B cell (primary cell): ENCODE data around the gene TBC1D32. TPM values are rescaled to one million over a fixed set of nuclear protein-coding genes. Genes with fewer than 3 reads are reported as not detected.
"Not testable (repeated sequence)": the region's sequence is repeated elsewhere in the genome, so short reads cannot be mapped to it uniquely, and the experiment has no call there.

ENCODE experiments used
- ATAC-seq: fragments of 200-7000 bp; cut with Tn5 transposase; one replicate; pipeline ENCODE4 v1.10.0; 2021; ENCODE audit warnings: low read depth, mild to moderate bottlenecking, moderate number of reproducible peaks, moderate library complexity
- CTCF ChIA-PET: fragments of 350-600 bp; sonication (Branson Sonifier 250); formaldehyde crosslinking; loops from one replicate; lab custom pipeline; 2021; ENCODE audit warnings: antibody characterized with exemption, inconsistent platforms; lab: Charles Lee
- POLR2A ChIA-PET: fragments of 350-600 bp; sonication (Branson Sonifier 250); formaldehyde crosslinking; loops from one replicate; lab custom pipeline; 2021; ENCODE audit warnings: antibody characterized with exemption; lab: Charles Lee
- DNase-seq: peaks from one replicate; pipeline ENCODE4 v3.0.0; 2013
- H2AFZ ChIP-seq: 2 replicates; pipeline ENCODE4 v1.6.1; 2012; ENCODE audit warnings: mild to moderate bottlenecking, low read depth, low read length; ENCODE audit not compliant: insufficient read depth, poor library complexity, severe bottlenecking
- H3K27ac ChIP-seq, 2 donors: 1 replicate in 1 of 2; 2 replicates in 1 of 2; pipeline ENCODE4 v1.5.1; 2012 to 2013; ENCODE audit warnings: low read length in 2 of 2, mild to moderate bottlenecking in 2 of 2, moderate library complexity in 1 of 2
- H3K27me3 ChIP-seq, 4 experiments: fragments of 200-600 bp in 1 of 4; sonication (generic) in 1 of 4; replicated peaks in 1 of 4; 1 replicate in 2 of 4; 2 replicates in 2 of 4; pipeline versions ENCODE4 v1.6.1 to v1.7.0; 2013 to 2016; ENCODE audit warnings: low read length in 3 of 4, mild to moderate bottlenecking in 2 of 4, mixed read lengths in 1 of 4, moderate library complexity in 1 of 4; ENCODE audit not compliant: insufficient read depth in 4 of 4, control insufficient read depth in 3 of 4; ENCODE audit errors: control extremely low read depth in 1 of 4
- H3K36me3 ChIP-seq, 2 experiments: replicated peaks in 1 of 2; 1 replicate in 1 of 2; 2 replicates in 1 of 2; pipeline versions ENCODE4 v1.6.1 to v1.7.1; 2013; ENCODE audit warnings: low read length in 1 of 2; ENCODE audit not compliant: insufficient read depth in 2 of 2, control insufficient read depth in 1 of 2; ENCODE audit errors: control extremely low read depth in 1 of 2, extremely low read depth in 1 of 2
- H3K4me1 ChIP-seq, 2 donors: fragments of 200-600 bp in 1 of 2; sonication (generic) in 1 of 2; 1 replicate in 1 of 2; 2 replicates in 1 of 2; pipeline versions ENCODE4 v1.5.1 to v1.6.1; 2013 to 2017; ENCODE audit warnings: low read length in 2 of 2; ENCODE audit not compliant: control insufficient read depth in 2 of 2, insufficient read depth in 2 of 2
- H3K4me2 ChIP-seq: replicated peaks from 2 replicates; pipeline ENCODE3; 2012; ENCODE audit warnings: mild to moderate bottlenecking, low read depth, low read length; ENCODE audit not compliant: poor library complexity, severe bottlenecking
- H3K4me3 ChIP-seq, 5 experiments: fragments of 200-600 bp in 1 of 5; sonication (generic) in 1 of 5; 1 replicate in 3 of 5; 2 replicates in 2 of 5; pipeline versions ENCODE4 v1.5.1 to v1.7.0; 2011 to 2016; ENCODE audit warnings: low read length in 4 of 5, mild to moderate bottlenecking in 4 of 5, low read depth in 2 of 5, control low read depth in 1 of 5, moderate library complexity in 1 of 5; ENCODE audit not compliant: insufficient read depth in 1 of 5; ENCODE audit errors: control extremely low read depth in 1 of 5, extremely low read depth in 1 of 5
- H3K79me2 ChIP-seq: fragments of 200-600 bp; sonication (generic); one replicate; pipeline ENCODE4 v1.6.0; 2016; ENCODE audit warnings: low read length; ENCODE audit not compliant: control insufficient read depth, insufficient read depth
- H3K9ac ChIP-seq: fragments of 200-600 bp; sonication (generic); 2 replicates; pipeline ENCODE4 v1.6.1; 2017; ENCODE audit warnings: mild to moderate bottlenecking, low read length, moderate library complexity
- H3K9me3 ChIP-seq, 3 donors: one replicate each; pipeline versions ENCODE4 v1.6.1 to v1.7.1; 2013; ENCODE audit warnings: low read length in 2 of 3; ENCODE audit not compliant: control insufficient read depth in 2 of 3, insufficient read depth in 1 of 3; ENCODE audit errors: control extremely low read depth in 1 of 3
- H4K20me1 ChIP-seq: 2 replicates; pipeline ENCODE4 v1.6.0; 2012; ENCODE audit warnings: mild to moderate bottlenecking, low read length; ENCODE audit not compliant: insufficient read depth, control insufficient read depth, poor library complexity, severe bottlenecking
- H3K27ac Mint-ChIP-seq: one replicate; pipeline ENCODE4 v1.8.0; 2021; ENCODE audit warnings: mixed read lengths
- H3K27me3 Mint-ChIP-seq: one replicate; pipeline ENCODE4 v1.8.0; 2021; ENCODE audit warnings: mixed read lengths
- H3K4me1 Mint-ChIP-seq: one replicate; pipeline ENCODE4 v1.8.0; 2021; ENCODE audit warnings: mixed read lengths
- H3K4me3 Mint-ChIP-seq: one replicate; pipeline ENCODE4 v1.8.0; 2021; ENCODE audit warnings: mixed read lengths
- H3K9me3 Mint-ChIP-seq: one replicate; pipeline ENCODE4 v1.8.0; 2022; ENCODE audit warnings: mixed read lengths; ENCODE audit not compliant: insufficient read depth
- CTCF ChIP-seq: fragments of 200-600 bp; IDR thresholded peaks from one replicate; pipeline ENCODE4 v1.8.0; 2022; ENCODE audit warnings: antibody characterized with exemption, mild to moderate bottlenecking
- EZH2 ChIP-seq: IDR thresholded peaks from 2 replicates; pipeline ENCODE4 v1.6.1; 2012; ENCODE audit warnings: borderline replicate concordance, low read depth, mild to moderate bottlenecking, moderate library complexity, low read length; ENCODE audit not compliant: insufficient read depth, poor library complexity, severe bottlenecking
- WGBS: methylation state at CpG from one replicate; pipeline ENCODE4 v1.1.5; 2013; ENCODE audit warnings: missing lambda C conversion rate; ENCODE audit not compliant: insufficient coverage; 5-methylcytosine and 5-hydroxymethylcytosine counted together
- intact Hi-C: fragments of 100-400 bp; cut with micrococcal nuclease; formaldehyde crosslinking; loops from one replicate; pipeline ENCODE4 v1.10.0; 2022
- polyA plus RNA-seq: library from polyadenylated mRNA; depleted of rRNA; stranded (reverse); fragments of >200 nt; gene quantifications from 2 replicates; pipeline ENCODE4 v1.2.3, GENCODE V29; 2012
- total RNA-seq, 2 donors: library from RNA; stranded (reverse); fragments of 120-200 nt in 1 of 2; gene quantifications; 1 replicate in 1 of 2; 2 replicates in 1 of 2; pipeline versions ENCODE4 v1.2.3 to v1.2.4, GENCODE V29; 2013 to 2022

Gene TBC1D32
- total and polyA plus RNA-seq, 2 donors (not counting 1 experiment from before 2014, with no cell fraction given): 9.0 to 20.9 TPM

- Histone ChIP-seq H3K79me2 (no peaks in the 10 kb centered on the region), H3K27me3 (no peaks in the 10 kb centered on the region), H3K27ac (no peak overlapping the region), H3K9ac (no peak overlapping the region), H3K4me2 (no peak overlapping the region), H2AFZ (no peak overlapping the region), H3K36me3 (no peaks in the 10 kb centered on the region), H3K4me1 (no peaks in the 10 kb centered on the region), H3K9me3 (no peaks in the 10 kb centered on the region), H3K4me3 (no peak overlapping the region), H4K20me1 (no peaks in the 10 kb centered on the region)
- Mint-ChIP-seq H3K27me3 (no peaks in the 10 kb centered on the region), H3K9me3 (no peaks in the 10 kb centered on the region), H3K27ac (no peak overlapping the region), H3K4me3 (no peak overlapping the region), H3K4me1 (no peaks in the 10 kb centered on the region)
- ChIA-PET CTCF (no interaction called here), POLR2A (no interaction called here)
- TF ChIP-seq CTCF (no peak), EZH2 (no peak)
- intact Hi-C loops: no loop called here
- DNase-seq: no peak
- no CpG with 5 or more reads among the region's 3 CpGs for WGBS
- ATAC-seq: no peak
Observed at GRCh38 chr6:121076119-121076518, 258.2 kb downstream of the TBC1D32 start.

DNA sequence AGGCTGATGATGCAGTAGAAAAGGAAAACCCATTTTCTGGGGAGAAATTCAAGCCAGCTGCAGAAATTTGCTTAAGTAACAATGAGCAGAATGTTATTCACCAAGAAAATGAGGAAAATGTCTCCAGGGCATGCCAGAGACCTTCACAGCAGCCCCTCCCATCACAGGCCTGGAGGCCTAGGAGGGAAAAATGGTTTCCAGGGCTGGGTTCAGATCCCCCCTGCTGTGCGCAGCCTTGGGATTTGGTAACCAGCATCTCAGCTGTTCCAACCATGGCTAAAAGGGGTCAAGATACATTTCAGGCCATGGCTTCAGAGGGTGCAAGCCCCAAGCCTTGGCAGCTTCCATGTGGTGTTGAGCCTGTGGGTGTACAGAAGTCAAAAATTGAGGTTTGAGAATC, 265.5 kb downstream of the TBC1D32 start:
- DNase-seq, H3K27ac Mint-ChIP-seq, H3K4me3 ChIP-seq, H3K9me3 Mint-ChIP-seq, H3K27me3 Mint-ChIP-seq, H4K20me1 ChIP-seq, H3K4me1 Mint-ChIP-seq, intact Hi-C loops, H3K36me3 ChIP-seq, H3K27me3 ChIP-seq, POLR2A ChIA-PET, H3K9ac ChIP-seq, H2AFZ ChIP-seq, H3K27ac ChIP-seq, CTCF ChIA-PET, H3K4me2 ChIP-seq, H3K79me2 ChIP-seq, H3K4me3 Mint-ChIP-seq, H3K4me1 ChIP-seq, ATAC-seq: not testable (repeated sequence)
- WGBS: 100% methylated on average over 1 of the region's 1 CpG
- peaks cover 0 to 17% (median 10%) of the 10 kb centered on the region in 3 donors for H3K9me3 ChIP-seq
